GM10266 (cell line): ENCODE measurements around the gene DAG1.

Source experiments
- DNase-seq: peaks from one replicate; pipeline ENCODE4 v3.0.0; 2012; ENCODE audit errors: extremely low spot score
- TF ChIP-seq, protein P1 (sequence below): IDR thresholded peaks from 2 replicates; pipeline ENCODE4 v1.5.1; 2012; ENCODE audit warnings: mild to moderate bottlenecking, low read depth; ENCODE audit not compliant: control insufficient read depth, insufficient read depth; ENCODE audit errors: missing control alignments

The DAG1 gene

DNA sequence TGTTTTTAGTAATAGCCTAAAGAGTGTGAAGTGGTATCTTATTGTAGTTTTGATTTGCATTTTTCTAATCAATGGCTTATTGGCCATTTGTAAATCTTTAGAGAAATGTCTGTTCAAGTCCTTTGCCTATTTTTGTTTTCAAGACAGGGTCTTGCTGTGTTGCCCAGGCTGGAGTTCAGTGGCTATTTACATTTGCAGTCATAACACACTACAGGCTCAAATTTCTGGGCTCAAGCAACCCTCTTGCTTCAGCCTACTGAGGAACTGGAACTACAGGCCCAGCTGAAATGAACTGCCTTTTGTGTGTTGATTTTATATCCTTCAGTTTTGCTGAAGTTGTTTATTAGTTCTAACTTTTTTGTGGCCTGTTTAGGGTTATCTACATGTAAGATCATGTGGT lies 112.1 kb downstream of the DAG1 start:
- TF ChIP-seq, protein P1, sequence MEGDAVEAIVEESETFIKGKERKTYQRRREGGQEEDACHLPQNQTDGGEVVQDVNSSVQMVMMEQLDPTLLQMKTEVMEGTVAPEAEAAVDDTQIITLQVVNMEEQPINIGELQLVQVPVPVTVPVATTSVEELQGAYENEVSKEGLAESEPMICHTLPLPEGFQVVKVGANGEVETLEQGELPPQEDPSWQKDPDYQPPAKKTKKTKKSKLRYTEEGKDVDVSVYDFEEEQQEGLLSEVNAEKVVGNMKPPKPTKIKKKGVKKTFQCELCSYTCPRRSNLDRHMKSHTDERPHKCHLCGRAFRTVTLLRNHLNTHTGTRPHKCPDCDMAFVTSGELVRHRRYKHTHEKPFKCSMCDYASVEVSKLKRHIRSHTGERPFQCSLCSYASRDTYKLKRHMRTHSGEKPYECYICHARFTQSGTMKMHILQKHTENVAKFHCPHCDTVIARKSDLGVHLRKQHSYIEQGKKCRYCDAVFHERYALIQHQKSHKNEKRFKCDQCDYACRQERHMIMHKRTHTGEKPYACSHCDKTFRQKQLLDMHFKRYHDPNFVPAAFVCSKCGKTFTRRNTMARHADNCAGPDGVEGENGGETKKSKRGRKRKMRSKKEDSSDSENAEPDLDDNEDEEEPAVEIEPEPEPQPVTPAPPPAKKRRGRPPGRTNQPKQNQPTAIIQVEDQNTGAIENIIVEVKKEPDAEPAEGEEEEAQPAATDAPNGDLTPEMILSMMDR, result no peak
- DNase-seq, result no peak
